Mesendoderm (in vitro differentiated cells): Measurements from ENCODE around the gene LRRC57. TPM values are rescaled to one million over a fixed set of nuclear protein-coding genes. Genes with fewer than 3 reads are reported as not detected.

Source experiments
- DNase-seq: peaks from one replicate; pipeline ENCODE4 v3.0.0; 2013
- H2AK5ac ChIP-seq: 2 replicates; pipeline ENCODE4 v1.6.1; 2013; ENCODE audit warnings: low read length, inconsistent platforms
- H2BK120ac ChIP-seq: 2 replicates; pipeline ENCODE4 v1.6.1; 2013; ENCODE audit warnings: low read depth, mild to moderate bottlenecking, low read length, moderate library complexity, mixed read lengths
- H2BK15ac ChIP-seq: replicated peaks from 2 replicates; pipeline ENCODE4 v1.6.1; 2013; ENCODE audit warnings: low read depth, mild to moderate bottlenecking, moderate library complexity
- H2BK5ac ChIP-seq: 2 replicates; pipeline ENCODE4 v1.6.1; 2013; ENCODE audit warnings: low read length, inconsistent platforms
- H3K18ac ChIP-seq: 2 replicates; pipeline ENCODE4 v1.6.1; 2013; ENCODE audit warnings: mild to moderate bottlenecking, low read length, mixed read lengths
- H3K23ac ChIP-seq: one replicate; pipeline ENCODE4 v1.6.1; 2013; ENCODE audit warnings: low read length
- H3K27ac ChIP-seq: 2 replicates; pipeline ENCODE4 v1.5.1; 2013; ENCODE audit warnings: low read depth, mild to moderate bottlenecking, inconsistent platforms, low read length, moderate library complexity
- H3K27me3 ChIP-seq: 2 replicates; pipeline ENCODE4 v1.6.1; 2013; ENCODE audit warnings: low read length, control low read depth, mild to moderate bottlenecking, inconsistent platforms; ENCODE audit not compliant: insufficient read depth, poor library complexity
- H3K36me3 ChIP-seq: 2 replicates; pipeline ENCODE4 v1.6.1; 2013; ENCODE audit warnings: low read length, inconsistent platforms; ENCODE audit not compliant: control insufficient read depth, insufficient read depth
- H3K4ac ChIP-seq: one replicate; pipeline ENCODE4 v1.6.1; 2013; ENCODE audit warnings: low read depth, mild to moderate bottlenecking, low read length, moderate library complexity
- H3K4me1 ChIP-seq: 2 replicates; pipeline ENCODE4 v1.6.1; 2013; ENCODE audit warnings: low read depth, low read length, inconsistent platforms; ENCODE audit not compliant: control insufficient read depth
- H3K4me2 ChIP-seq: 2 replicates; pipeline ENCODE4 v1.6.1; 2013; ENCODE audit warnings: low read length
- H3K4me3 ChIP-seq: 2 replicates; pipeline ENCODE4 v1.5.1; 2013; ENCODE audit warnings: mild to moderate bottlenecking, low read length
- H3K56ac ChIP-seq: one replicate; pipeline ENCODE4 v1.6.1; 2013; ENCODE audit warnings: low read length
- H3K79me1 ChIP-seq: 2 replicates; pipeline ENCODE4 v1.6.1; 2013; ENCODE audit warnings: low read length, inconsistent platforms
- H3K79me2 ChIP-seq: 2 replicates; pipeline ENCODE4 v1.6.1; 2013; ENCODE audit warnings: mild to moderate bottlenecking, low read length; ENCODE audit not compliant: control insufficient read depth, insufficient read depth
- H3K9ac ChIP-seq: 2 replicates; pipeline ENCODE4 v1.6.1; 2013; ENCODE audit warnings: low read length, inconsistent platforms
- H4K5ac ChIP-seq: one replicate; pipeline ENCODE4 v1.6.1; 2013; ENCODE audit warnings: low read length
- H4K8ac ChIP-seq: one replicate; pipeline ENCODE4 v1.6.1; 2013; ENCODE audit warnings: low read depth, mild to moderate bottlenecking, control low read depth, low read length, moderate library complexity
- whole genome bisulfite sequencing: extraction: QIAGEN DNeasy Blood & Tissue Kit; methylation state at CpG from one replicate; pipeline ENCODE4 v1.1.7; 2013; ENCODE audit warnings: low lambda C conversion rate, missing lambda C conversion rate; ENCODE audit not compliant: insufficient coverage; ENCODE audit errors: extremely low coverage; 5-methylcytosine and 5-hydroxymethylcytosine counted together
- polyA plus RNA-seq, 2 experiments: library from polyadenylated mRNA; stranded (reverse); fragments of 200-250 nt; gene quantifications; one replicate each; pipeline ENCODE4 v1.2.3, GENCODE V29; 2013

LRRC57 gene
- polyA plus RNA-seq (2013, experiment 1 of 2): 7.5 TPM
- 7.3 TPM for polyA plus RNA-seq (2013, experiment 2 of 2)

DNA sequence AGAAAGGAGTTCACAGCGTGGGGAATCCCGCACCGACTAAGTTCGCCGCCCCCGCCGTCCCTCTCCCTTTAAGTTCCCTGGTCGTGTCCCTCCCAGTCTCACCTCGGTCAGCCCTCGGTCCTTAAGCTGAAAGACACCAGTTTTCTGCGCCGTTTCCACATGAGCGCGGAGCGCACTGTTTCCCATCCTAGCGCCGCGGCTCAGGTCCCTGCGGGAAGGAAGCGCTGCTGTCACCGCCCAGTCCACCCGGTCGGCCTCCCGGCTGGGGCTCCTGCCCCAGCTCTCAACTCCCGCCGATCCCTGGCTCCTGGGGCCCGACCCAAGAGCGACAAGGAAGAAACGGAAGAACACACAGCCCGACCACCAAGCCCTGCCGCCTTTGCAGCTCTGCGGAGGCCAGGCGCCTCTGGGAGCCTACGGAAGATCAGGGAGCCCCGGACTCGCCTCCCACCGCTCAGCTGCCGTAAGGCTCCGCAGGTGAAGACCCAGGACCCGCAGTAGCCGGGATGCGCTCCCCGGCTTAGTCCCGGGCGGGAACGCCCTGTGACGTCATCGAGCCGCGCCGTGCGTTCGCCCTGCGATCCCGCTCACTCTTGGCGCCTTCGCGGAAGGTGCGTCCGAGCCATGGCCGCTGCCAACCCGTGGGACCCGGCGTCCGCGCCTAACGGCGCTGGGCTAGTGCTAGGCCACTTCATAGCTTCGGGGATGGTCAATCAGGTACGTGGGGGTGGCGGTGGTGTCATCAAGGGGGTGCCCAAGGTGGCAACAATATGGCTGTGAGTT, at the start of gene LRRC57, which contains the start of gene HAUS2:
TSS of gene LRRC57 (minus strand) at position 545 of the 783 bp plus-strand sequence. CDS start at position 186, 359 bp downstream.
TSS of gene HAUS2 (plus strand) at position 590 of the 783 bp plus-strand sequence. CDS start at position 625, 35 bp downstream.
- no peak within 1 kb of the TSS for H4K5ac ChIP-seq
- no CpG with 5 or more reads among the region's 71 CpGs for WGBS

DNA sequence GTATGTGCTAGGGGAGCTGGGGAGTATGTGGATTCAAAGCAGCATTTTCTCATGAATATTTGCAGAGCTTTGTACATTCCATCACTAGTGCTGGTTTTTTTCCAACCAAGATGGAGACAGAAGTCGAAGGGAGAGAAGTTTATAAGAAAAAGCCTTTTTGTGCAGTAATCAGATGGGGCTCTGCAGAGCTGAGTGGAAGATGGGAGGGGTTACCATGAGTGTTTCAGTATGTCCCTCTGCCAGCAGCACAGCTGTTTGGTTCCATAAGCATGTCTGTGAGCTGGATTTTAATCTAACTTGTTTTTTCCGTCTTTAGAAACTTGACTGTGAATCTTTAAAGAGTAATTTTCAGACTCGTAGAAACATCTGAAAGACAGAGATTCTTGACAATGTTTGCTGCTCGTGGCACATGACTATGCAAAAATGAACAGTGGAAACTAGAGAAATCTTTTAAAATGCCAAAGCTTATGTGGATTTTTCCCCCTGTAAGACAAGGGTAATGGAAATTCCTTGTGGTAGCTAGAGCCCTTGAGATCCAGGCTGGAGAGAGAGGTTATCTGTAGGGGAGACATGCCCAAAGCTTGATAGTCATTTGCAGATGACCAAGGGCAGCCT, 47.1 kb upstream of the LRRC57 start:
- Histone ChIP-seq H2AK5ac (no peak overlapping the region), H3K27me3 (no peaks in the 10 kb centered on the region), H3K4me3 (no peak overlapping the region), H3K27ac (no peak overlapping the region), H4K8ac (no peak overlapping the region), H4K5ac (no peak overlapping the region), H3K56ac (no peak overlapping the region), H3K9ac (no peak overlapping the region), H3K4ac (no peak overlapping the region), H3K23ac (no peak overlapping the region), H3K18ac (no peak overlapping the region), H3K79me2 (no peaks in the 10 kb centered on the region), H2BK5ac (no peak overlapping the region), H3K79me1 (no peaks in the 10 kb centered on the region), H3K4me1 (no peaks in the 10 kb centered on the region), H3K4me2 (no peak overlapping the region), H3K36me3 (no peaks in the 10 kb centered on the region), H2BK120ac (no peak overlapping the region), H2BK15ac (no peak overlapping the region)
- DNase-seq: no peak
- WGBS: no CpG with 5 or more reads among the region's 4 CpGs

More for the DNA sequence above, at the start of gene LRRC57, which contains the start of gene HAUS2:
- H3K36me3 ChIP-seq: no peaks in the 10 kb centered on the region
- H3K9ac ChIP-seq: peak within 1 kb of the TSS; percentile 99
- peak within 1 kb of the TSS; percentile 100 for H3K4me3 ChIP-seq
- peak within 1 kb of the TSS; percentile 34 for H3K18ac ChIP-seq
- H3K4me2 ChIP-seq: peak within 1 kb of the TSS; percentile 88
- H4K8ac ChIP-seq: no peak within 1 kb of the TSS
- peak; percentile 93 for DNase-seq
- no peak within 1 kb of the TSS for H3K23ac ChIP-seq
- peak within 1 kb of the TSS; percentile 20 for H3K27ac ChIP-seq
- H2BK120ac ChIP-seq: no peak within 1 kb of the TSS
- peaks cover 22% of the 10 kb centered on the region for H3K79me2 ChIP-seq
- H2BK5ac ChIP-seq: peak within 1 kb of the TSS; percentile 67
- H3K27me3 ChIP-seq: no peaks in the 10 kb centered on the region
- H2AK5ac ChIP-seq: no peak within 1 kb of the TSS
- H3K4me1 ChIP-seq: peaks cover 5% of the 10 kb centered on the region
- peak within 1 kb of the TSS; percentile 99 for H3K56ac ChIP-seq
- H3K4ac ChIP-seq: no peak within 1 kb of the TSS
- peaks cover 13% of the 10 kb centered on the region for H3K79me1 ChIP-seq
- no peak within 1 kb of the TSS for H2BK15ac ChIP-seq

DNA sequence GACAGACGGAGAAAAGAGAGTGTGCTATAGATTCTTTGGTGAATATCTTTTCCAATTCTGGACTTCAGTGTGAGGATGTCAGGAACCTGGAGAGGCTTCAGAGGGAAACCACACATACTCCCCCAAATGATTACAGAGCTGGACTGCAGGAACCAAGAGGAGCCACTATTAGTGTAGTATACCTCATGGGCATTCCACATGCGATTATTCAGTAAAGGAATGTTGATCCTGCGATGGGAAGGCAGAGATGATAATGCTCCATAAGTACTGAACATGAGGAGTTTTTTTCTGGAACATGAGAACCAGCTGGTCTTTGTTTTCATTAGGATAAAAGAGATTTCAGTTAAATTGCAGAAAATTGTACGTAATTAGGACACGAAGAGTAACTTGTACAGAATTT, 45.5 kb upstream of the LRRC57 start:
- no peak overlapping the region for H2BK15ac ChIP-seq
- H3K4me2 ChIP-seq: no peak overlapping the region
- no peak overlapping the region for H3K4me3 ChIP-seq
- no peak overlapping the region for H3K56ac ChIP-seq
- no peak overlapping the region for H3K4ac ChIP-seq
- H3K27me3 ChIP-seq: no peaks in the 10 kb centered on the region
- no peaks in the 10 kb centered on the region for H3K79me2 ChIP-seq
- DNase-seq: no peak
- no peak overlapping the region for H2AK5ac ChIP-seq
- no peaks in the 10 kb centered on the region for H3K36me3 ChIP-seq
- H3K4me1 ChIP-seq: no peaks in the 10 kb centered on the region
- no peaks in the 10 kb centered on the region for H3K79me1 ChIP-seq
- no peak overlapping the region for H3K23ac ChIP-seq
- H2BK120ac ChIP-seq: no peak overlapping the region
- no peak overlapping the region for H2BK5ac ChIP-seq
- H4K5ac ChIP-seq: no peak overlapping the region
- WGBS: no CpG with 5 or more reads among the region's 5 CpGs
- H3K18ac ChIP-seq: no peak overlapping the region
- H3K27ac ChIP-seq: no peak overlapping the region
- no peak overlapping the region for H3K9ac ChIP-seq
- no peak overlapping the region for H4K8ac ChIP-seq

DNA sequence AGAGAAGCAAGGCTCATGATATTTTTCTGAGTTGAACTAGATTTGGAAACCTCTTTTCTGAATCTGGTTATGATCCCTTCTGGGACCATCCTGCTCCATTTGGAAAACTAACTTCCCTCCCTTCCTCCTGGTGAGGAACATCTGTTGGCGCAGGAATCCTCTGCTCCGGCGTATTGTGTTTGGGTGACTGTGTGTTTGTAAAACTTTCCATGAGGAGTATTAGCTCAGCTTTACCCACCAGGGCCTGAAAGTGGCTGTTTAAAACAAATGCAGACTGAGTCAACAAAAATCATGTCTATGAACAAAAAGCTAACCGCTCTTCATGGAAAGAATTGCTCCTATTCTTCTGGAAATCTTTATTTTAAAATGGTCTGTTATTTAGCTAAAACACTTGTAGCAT, 44.5 kb upstream of the LRRC57 start:
- no peak overlapping the region for H3K4me2 ChIP-seq
- no peaks in the 10 kb centered on the region for H3K4me1 ChIP-seq
- no peak overlapping the region for H2BK120ac ChIP-seq
- no peak overlapping the region for H2BK15ac ChIP-seq
- no peak overlapping the region for H3K56ac ChIP-seq
- H3K23ac ChIP-seq: no peak overlapping the region
- H2BK5ac ChIP-seq: no peak overlapping the region
- H3K4me3 ChIP-seq: no peak overlapping the region
- H3K4ac ChIP-seq: no peak overlapping the region
- no peaks in the 10 kb centered on the region for H3K36me3 ChIP-seq
- H4K5ac ChIP-seq: no peak overlapping the region
- no peaks in the 10 kb centered on the region for H3K79me1 ChIP-seq
- no peak overlapping the region for H2AK5ac ChIP-seq
- H3K27ac ChIP-seq: no peak overlapping the region
- no peaks in the 10 kb centered on the region for H3K79me2 ChIP-seq
- H4K8ac ChIP-seq: no peak overlapping the region
- H3K27me3 ChIP-seq: no peaks in the 10 kb centered on the region
- no peak overlapping the region for H3K18ac ChIP-seq
- no CpG with 5 or more reads among the region's 4 CpGs for WGBS
- no peak for DNase-seq
- H3K9ac ChIP-seq: no peak overlapping the region

DNA sequence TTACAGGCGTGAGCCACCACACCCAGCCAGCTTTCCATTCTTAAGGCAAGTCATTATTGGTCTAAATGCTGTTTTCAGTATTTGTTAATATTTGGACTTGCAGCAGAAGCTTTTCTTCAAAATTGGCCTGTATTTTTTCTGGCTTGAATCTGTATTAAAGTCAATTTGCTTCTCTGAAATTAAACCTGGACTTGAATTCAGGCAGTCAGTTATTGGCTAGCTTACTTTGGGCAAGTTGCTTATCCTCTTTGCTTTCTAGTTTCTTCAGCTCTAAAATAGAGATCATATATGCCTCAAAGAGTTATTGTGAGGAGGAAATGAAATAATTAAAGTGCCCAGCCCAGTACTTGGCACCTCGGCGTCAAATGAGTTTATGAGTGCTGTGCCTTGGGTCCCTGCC, 44.1 kb upstream of the LRRC57 start:
- no CpG with 5 or more reads among the region's 3 CpGs for WGBS

More for the DNA sequence above, 44.1 kb upstream of the LRRC57 start:
- Histone ChIP-seq H2AK5ac (no peak overlapping the region), H3K56ac (no peak overlapping the region), H3K4me1 (no peaks in the 10 kb centered on the region), H2BK120ac (no peak overlapping the region), H3K4me2 (no peak overlapping the region), H3K79me2 (no peaks in the 10 kb centered on the region), H3K4me3 (no peak overlapping the region), H4K8ac (no peak overlapping the region), H3K18ac (no peak overlapping the region), H4K5ac (no peak overlapping the region), H3K4ac (no peak overlapping the region), H3K27me3 (no peaks in the 10 kb centered on the region), H3K9ac (no peak overlapping the region), H3K79me1 (no peaks in the 10 kb centered on the region), H3K27ac (no peak overlapping the region), H2BK5ac (no peak overlapping the region), H2BK15ac (no peak overlapping the region), H3K23ac (no peak overlapping the region), H3K36me3 (no peaks in the 10 kb centered on the region)
- DNase-seq: no peak
